K562 (cell line): ENCODE results near the gene FANCF. TPM values are rescaled to one million over a fixed set of nuclear protein-coding genes. Genes with fewer than 3 reads are reported as not detected.

Experiments
- ARHGAP35 ChIP-seq: fragments of 450-650 bp; IDR thresholded peaks from 2 replicates; pipeline ENCODE4 v1.6.1; 2018; ENCODE audit not compliant: partially characterized antibody
- FOXA1 ChIP-seq: fragments of 450-650 bp; IDR thresholded peaks from 2 replicates; pipeline ENCODE4 v1.6.1; 2016; ENCODE audit warnings: mild to moderate bottlenecking, borderline replicate concordance
- HDAC2 ChIP-seq: fragments of 450-650 bp; IDR thresholded peaks from 2 replicates; pipeline ENCODE4 v1.6.1; 2016; ENCODE audit warnings: mild to moderate bottlenecking
- LARP7 ChIP-seq: fragments of 450-650 bp; IDR thresholded peaks from 2 replicates; pipeline ENCODE4 v1.6.1; 2016
- SMAD2 ChIP-seq: fragments of 150-350 bp; IDR thresholded peaks from 2 replicates; pipeline ENCODE4 v1.6.1; 2014; ENCODE audit warnings: low read depth, mild to moderate bottlenecking, low read length
- SMAD3 ChIP-seq: fragments of 450-650 bp; formaldehyde crosslinking; conservative IDR thresholded peaks from 2 replicates; pipeline ENCODE4 v1.4.0; 2020; ENCODE audit warnings: mild to moderate bottlenecking
- SMARCE1 ChIP-seq: fragments of 450-650 bp; IDR thresholded peaks from 2 replicates; pipeline ENCODE4 v1.7.1; 2016; ENCODE audit warnings: mild to moderate bottlenecking
- ZNF407 ChIP-seq: fragments of 450-650 bp; IDR thresholded peaks from 2 replicates; pipeline ENCODE4 v1.6.1; 2016; ENCODE audit warnings: low read depth
- polyA plus RNA-seq, 8 experiments: library from polyadenylated mRNA; depleted of rRNA in 4 of 8; stranded (reverse) in 5 of 8; unstranded in 3 of 8; fragments of >200 nt; fragmentation: Nextera tagmentation in 2 of 8; fragmentation: Illumina TruSeq in 1 of 8; extraction: Ambion mirVana in 2 of 8; extraction: Trizol in 1 of 8; gene quantifications; 2 replicates each; pipeline versions ENCODE4 v1.2.1 to v1.2.3, GENCODE V29; 2011 to 2014; ENCODE audit warnings: inconsistent platforms in 1 of 8, missing spikeins in 1 of 8
- total RNA-seq, 7 experiments: library from RNA; depleted of rRNA in 6 of 7; stranded (reverse); fragments of >200 nt in 6 of 7; fragmentation: Illumina TruSeq in 2 of 7; extraction: Trizol in 2 of 7; gene quantifications; 2 replicates each; pipeline versions ENCODE4 v1.2.1 to v1.2.3, GENCODE V29; 2011 to 2021; ENCODE audit warnings: low replicate concordance in 1 of 7
- TF ChIP-seq, protein P1 (sequence below): fragments of 450-650 bp; formaldehyde crosslinking; IDR thresholded peaks from 2 replicates; pipeline ENCODE4 v1.4.0; 2020; ENCODE audit warnings: mild to moderate bottlenecking

The FANCF gene
- total and polyA plus RNA-seq, 9 of the 15 experiments (the other 6 are each of a cell fraction or from before 2014, with no cell fraction given) = 0.99 to 10.3 (median 7.5) TPM

- no peak for TF ChIP-seq ZNF407
- TF ChIP-seq SMAD3 (CRISPR knock-in tag) = no peak
- TF ChIP-seq HDAC2 = no peak
- TF ChIP-seq, protein P1, sequence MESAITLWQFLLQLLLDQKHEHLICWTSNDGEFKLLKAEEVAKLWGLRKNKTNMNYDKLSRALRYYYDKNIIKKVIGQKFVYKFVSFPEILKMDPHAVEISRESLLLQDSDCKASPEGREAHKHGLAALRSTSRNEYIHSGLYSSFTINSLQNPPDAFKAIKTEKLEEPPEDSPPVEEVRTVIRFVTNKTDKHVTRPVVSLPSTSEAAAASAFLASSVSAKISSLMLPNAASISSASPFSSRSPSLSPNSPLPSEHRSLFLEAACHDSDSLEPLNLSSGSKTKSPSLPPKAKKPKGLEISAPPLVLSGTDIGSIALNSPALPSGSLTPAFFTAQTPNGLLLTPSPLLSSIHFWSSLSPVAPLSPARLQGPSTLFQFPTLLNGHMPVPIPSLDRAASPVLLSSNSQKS (CRISPR knock-in tag) = no peak
- TF ChIP-seq SMAD2 = no peak
- TF ChIP-seq LARP7 = no peak
- no peak for TF ChIP-seq FOXA1
- TF ChIP-seq SMARCE1 = peak; percentile 49; the same call in 1 of the 2 replicates
- TF ChIP-seq ARHGAP35 = no peak
Observed at GRCh38 chr11:22624742-22625447, 728 bp downstream of the FANCF start (continued).
